ENCODE measurements around the gene MAPK8.

The MAPK8 gene

DNA sequence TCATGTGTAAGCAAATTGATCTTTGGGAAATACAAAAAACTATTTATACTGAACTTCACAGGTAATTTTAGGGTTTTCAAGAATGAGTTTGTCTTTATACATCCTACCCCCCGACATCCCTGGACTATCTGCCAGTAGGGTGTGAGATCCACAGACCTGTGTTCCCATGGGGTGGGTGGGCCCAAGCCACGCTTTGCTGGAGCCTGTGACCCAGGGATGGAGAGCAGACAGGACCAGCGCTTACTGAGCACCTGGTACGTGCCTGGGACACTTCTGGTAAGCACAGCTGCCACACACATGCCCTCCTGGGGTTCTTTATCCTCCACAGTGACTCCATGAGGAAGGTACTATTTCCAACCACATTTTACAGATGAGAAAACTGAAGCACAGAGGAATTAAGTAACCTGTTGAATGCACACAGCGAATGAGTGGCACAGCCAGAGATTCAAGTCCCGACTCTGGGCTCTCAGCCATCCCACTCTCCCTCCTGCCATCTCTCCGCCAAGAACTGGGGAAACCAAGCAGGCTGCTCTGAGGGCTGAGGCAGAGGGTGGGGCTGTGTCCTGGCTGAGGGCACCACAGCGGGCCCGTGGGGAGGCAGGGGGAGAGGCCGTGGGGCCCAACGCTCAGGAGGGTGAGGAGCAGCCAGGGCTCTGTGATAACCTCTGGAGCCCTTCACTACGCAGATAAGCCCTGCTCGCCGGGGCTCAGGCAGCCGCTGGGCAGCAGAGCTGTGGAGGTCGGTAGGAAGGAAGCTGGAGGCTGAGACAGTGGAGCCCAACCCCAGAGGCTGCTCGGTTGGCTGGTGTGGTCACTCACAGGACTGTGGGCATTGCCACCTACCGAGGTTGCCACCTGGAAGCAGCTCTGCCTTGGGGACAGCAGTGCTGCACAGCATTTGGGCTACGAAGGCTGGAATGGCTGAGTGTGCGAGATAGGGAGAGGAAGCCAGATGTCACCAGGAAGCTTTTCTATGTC lies 174.2 kb downstream of the MAPK8 start:
- no peak for DNase-seq

DNA sequence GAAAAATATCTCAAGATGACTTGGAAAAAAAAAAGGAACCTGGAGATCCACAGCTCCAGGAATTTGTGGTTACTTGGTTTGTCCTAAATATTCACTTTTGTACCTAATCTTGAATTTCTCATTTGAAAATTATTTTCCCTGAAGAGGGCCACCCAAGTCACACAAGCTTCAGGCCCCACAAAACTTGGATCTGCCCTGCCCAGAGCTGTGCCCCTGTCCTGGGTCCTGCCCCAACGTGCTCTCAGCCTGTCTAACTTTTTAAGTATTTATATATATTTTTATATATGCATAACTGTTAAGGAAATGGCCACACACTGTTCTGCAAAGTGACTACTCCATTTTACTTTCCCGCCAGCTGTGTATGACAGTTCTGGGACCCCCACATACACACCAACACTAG lies 174.9 kb downstream of the MAPK8 start:
- no peak for DNase-seq

DNA sequence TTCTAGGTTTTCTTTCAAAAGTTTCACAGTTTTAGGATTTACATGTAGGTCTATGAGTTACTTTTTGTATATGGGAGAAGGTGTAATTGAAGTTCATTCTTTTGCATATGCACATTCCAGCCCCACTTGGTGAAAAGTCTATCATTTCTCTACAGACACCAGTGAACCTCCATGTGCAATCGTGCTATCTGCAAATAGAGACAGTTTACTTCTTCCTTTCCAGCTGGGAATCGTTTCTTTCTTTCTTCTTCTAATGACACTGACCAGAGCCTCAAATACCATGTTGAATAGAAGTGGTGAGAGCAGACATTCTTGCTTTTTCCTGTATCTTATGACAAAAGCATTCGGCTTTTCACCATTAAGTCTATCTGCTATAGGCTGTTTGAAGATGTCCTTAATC lies 175.7 kb downstream of the MAPK8 start:
- no peak for DNase-seq

DNA sequence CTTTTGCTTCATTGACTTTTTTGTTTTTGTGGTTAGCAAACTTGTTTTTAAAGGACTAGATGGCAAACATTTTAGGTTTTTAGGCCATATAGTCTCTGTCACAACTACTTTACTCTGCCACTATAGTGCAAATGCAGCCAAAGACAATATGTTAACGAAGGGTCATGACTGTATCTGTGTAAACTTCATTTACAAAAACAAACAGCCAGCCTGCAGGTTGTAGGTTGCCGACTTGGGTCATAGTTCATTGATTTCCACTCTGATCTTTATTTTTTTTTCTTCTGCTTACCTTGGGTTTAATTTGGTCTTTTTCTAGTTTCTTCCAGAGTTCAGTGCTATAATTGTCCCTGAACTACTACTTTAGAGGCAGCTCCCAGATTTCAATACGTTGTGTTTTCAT lies 178.4 kb downstream of the MAPK8 start:
- DNase-seq, result no peak

DNA sequence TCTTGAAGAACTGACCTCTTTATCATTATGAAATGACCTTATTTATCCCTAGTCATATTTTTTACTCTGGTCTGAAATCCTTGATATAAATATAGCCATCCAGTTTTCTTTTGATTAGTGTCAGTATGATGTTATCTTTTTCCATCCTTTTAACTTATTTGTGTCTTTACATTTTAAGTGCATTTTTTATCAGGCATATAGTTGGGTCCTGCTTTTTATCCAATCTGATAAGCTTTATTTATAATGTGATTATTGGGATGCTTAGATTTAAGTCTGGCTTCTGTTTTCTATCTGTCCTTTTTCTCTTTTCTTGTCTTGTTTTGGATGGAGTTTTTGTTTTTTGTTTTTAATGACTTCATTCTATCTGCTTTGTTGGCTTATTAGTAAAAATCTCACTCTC lies 179.2 kb downstream of the MAPK8 start:
- DNase-seq, result no peak

DNA sequence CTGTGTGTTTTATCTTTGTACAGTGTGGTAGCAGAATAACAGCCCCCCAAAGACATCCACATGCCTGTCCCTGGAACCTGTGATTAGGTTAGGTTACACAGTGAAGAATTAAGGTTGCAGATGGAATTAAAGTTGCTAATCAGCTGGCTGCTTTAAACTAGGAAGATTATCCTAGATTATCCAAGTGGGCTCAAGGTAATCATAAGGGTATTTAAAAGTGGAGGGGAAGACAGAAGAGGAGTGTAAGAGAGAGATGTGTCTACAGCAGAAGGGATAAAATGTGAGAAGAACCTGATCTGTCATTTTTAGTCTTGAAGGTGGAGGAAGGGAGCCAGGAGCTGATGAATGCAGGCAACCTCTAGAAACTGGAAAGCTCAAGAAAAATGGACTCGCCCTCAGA lies 180.8 kb downstream of the MAPK8 start:
- no peak for DNase-seq

Measured in stimulated activated CD4-positive, alpha-beta T cell treated with anti-CD3 and anti-CD28 coated beads, Interleukin-4, amount 100 ng/mL, for 1 hour (primary cell).